NB4 (cell line): Measurements from ENCODE around the gene ST3GAL5.
A peak's percentile ranks its signal among the peaks of the same experiment; 100 is the strongest.

Source experiments
- DNase-seq: peaks from one replicate; pipeline ENCODE4 v3.0.0; 2010; ENCODE audit warnings: low read depth
- H3K4me3 ChIP-seq: one replicate; pipeline ENCODE4 v1.5.1; 2011; ENCODE audit warnings: mild to moderate bottlenecking, low read depth, low read length, moderate library complexity
- MYC ChIP-seq: IDR thresholded peaks from 2 replicates; pipeline ENCODE4 v1.6.1; 2011; ENCODE audit warnings: low read depth, low read length
- POLR2A ChIP-seq: IDR thresholded peaks from 2 replicates; pipeline ENCODE4 v1.6.1; 2011; ENCODE audit warnings: mild to moderate bottlenecking; ENCODE audit not compliant: insufficient read length; ENCODE audit errors: extremely low read depth
- TF ChIP-seq, protein P1 (sequence below): IDR thresholded peaks from 2 replicates; pipeline ENCODE4 v1.6.1; 2011; ENCODE audit warnings: low read depth, low read length
- TF ChIP-seq, protein P2 (sequence below): IDR thresholded peaks from one replicate; pipeline ENCODE4 v1.5.1; 2012; ENCODE audit warnings: low read depth, low read length

Gene ST3GAL5

DNA sequence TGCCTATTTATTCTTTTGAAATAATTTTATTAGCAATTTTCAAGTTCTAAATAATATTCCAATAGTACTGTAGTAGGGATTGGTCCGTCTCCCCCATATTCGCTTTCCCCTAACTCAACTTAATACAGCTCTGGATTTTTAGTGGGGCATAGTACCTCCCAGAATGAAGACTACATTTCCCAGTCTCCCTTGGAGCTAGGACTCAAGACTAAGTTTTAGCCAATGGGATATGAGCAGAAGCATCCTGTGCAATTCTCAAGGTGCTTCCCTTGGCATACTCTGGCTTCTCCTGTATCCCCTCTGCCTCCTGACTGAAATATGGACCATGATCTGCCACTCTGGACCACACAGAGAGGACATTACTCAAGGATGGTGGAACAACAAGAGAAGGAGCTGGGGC is 24.1 kb downstream of the ST3GAL5 start:
- no peak overlapping the region for H3K4me3 ChIP-seq
- no peak for DNase-seq
- TF ChIP-seq, protein P1, sequence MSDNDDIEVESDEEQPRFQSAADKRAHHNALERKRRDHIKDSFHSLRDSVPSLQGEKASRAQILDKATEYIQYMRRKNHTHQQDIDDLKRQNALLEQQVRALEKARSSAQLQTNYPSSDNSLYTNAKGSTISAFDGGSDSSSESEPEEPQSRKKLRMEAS: no peak
- TF ChIP-seq, protein P2, sequence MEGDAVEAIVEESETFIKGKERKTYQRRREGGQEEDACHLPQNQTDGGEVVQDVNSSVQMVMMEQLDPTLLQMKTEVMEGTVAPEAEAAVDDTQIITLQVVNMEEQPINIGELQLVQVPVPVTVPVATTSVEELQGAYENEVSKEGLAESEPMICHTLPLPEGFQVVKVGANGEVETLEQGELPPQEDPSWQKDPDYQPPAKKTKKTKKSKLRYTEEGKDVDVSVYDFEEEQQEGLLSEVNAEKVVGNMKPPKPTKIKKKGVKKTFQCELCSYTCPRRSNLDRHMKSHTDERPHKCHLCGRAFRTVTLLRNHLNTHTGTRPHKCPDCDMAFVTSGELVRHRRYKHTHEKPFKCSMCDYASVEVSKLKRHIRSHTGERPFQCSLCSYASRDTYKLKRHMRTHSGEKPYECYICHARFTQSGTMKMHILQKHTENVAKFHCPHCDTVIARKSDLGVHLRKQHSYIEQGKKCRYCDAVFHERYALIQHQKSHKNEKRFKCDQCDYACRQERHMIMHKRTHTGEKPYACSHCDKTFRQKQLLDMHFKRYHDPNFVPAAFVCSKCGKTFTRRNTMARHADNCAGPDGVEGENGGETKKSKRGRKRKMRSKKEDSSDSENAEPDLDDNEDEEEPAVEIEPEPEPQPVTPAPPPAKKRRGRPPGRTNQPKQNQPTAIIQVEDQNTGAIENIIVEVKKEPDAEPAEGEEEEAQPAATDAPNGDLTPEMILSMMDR: no peak
- no peak for TF ChIP-seq MYC
- TF ChIP-seq POLR2A: no peak

DNA sequence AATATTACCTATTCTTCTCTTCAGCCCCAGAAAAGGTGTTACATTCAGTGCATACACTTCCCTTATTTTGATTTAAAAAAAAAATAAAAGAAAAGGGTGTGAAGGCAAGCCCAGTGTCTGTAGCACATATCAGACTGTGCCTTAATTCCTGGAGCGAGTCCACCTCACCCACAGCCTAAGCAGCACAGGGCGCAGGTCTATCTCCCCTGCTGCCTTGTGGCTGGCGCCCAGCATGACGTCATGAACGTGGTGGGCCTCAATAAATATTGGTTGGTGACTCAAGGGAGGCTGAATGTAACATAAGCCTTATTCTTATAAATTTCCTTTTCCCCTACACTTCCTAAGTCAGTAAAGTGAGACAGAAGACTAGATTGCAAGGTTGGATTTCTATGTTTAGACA is 26.4 kb downstream of the ST3GAL5 start:
- DNase-seq: peak; percentile 21

DNA sequence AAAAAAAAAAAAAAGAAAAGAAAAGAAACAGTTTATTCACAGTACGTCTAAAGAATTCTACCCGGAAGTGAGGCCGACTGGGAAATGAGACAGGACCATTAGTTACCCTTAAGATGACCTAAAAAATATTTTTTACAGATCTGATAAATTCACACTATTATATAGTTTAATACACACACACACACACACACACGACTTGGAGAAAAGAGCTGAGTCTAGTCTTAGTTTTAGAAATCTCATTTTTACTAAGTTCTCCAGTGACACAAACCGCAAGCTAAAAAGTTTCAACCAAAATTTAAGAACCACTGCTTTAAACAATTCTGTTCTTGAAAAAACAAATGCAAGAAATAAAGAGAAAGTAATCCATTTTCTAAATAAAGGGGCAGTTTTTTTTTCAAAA is 27.1 kb downstream of the ST3GAL5 start:
- TF ChIP-seq, protein P2: no peak
- TF ChIP-seq, protein P1: no peak
- TF ChIP-seq MYC: no peak
- no peak overlapping the region for H3K4me3 ChIP-seq

More for the DNA sequence above, 26.4 kb downstream of the ST3GAL5 start:
- TF ChIP-seq MYC: no peak
- TF ChIP-seq, protein P2: no peak
- TF ChIP-seq POLR2A: no peak
- TF ChIP-seq, protein P1: no peak
- no peak overlapping the region for H3K4me3 ChIP-seq

DNA sequence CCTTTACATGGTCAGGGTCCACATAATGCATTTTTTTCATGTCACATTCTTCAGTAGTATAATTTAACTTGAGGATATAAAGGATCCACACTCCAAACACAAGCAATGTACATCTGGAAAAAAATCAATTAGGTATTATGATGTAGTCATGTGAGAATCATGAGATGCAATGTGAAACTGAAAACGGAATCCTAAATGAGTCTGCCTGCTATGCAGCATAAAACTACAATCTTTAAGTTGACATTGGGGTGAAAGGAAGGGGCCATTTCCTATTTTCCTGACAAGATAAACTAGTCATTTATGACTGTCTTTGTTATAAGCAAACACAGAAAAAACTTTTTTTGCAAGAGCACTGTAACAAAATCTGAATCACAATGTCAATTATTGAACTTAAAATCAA is 27.6 kb downstream of the ST3GAL5 start:
- no peak for DNase-seq
- TF ChIP-seq, protein P2: no peak
- TF ChIP-seq, protein P1: no peak
- TF ChIP-seq POLR2A (no peak), MYC (no peak)
- no peak overlapping the region for H3K4me3 ChIP-seq

More for the DNA sequence above, 27.1 kb downstream of the ST3GAL5 start:
- DNase-seq: no peak

DNA sequence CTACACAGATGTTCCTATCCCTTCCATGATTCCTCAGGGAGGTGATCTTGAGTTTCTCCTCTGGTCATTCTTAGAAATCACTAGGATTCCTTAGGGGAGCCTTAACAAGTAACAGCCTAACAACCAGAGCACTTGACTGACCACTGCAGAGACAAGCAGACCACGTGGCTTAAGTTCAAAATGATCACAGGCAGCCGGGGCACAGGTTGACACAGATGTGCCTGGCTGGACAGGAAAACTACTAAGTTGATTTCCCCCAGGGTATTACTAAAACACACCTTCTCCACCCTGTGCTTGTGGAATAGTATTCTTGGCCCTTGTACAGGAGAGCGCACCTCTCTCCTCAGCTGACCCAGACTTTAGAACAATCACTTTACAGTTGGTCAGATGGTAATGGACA is 29.9 kb downstream of the ST3GAL5 start:
- H3K4me3 ChIP-seq: no peak overlapping the region
- TF ChIP-seq, protein P1: peak; percentile 6; the same call in 1 of the 2 replicates
- TF ChIP-seq, protein P2: no peak
- no peak for DNase-seq

DNA sequence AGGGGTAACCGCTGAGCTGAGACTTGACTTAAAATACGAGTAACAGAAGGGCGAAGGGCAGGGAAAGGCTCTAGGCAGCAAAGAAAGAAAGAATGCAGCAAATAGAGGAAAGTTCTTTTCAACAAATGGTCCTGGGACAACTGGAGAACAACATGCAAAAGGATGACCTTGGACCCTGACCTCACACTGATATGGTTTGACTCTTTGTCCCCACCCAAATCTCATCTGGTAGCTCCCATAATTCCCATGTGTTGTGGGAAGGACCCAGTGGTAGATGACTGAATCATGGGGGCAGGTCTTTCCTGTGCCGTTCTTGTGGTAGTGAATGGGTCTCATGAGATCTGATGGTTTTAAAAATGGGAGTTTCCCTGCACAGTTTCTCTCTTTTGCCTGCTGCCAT is 33.9 kb downstream of the ST3GAL5 start:
- no peak for DNase-seq
- TF ChIP-seq MYC (no peak), POLR2A (no peak)
- TF ChIP-seq, protein P1: no peak
- TF ChIP-seq, protein P2: no peak
- no peak overlapping the region for H3K4me3 ChIP-seq
